Neural crest cell (in vitro differentiated cells): ENCODE measurements around the gene LRRC56. TPM values are rescaled to one million over a fixed set of nuclear protein-coding genes. Genes with fewer than 3 reads are reported as not detected.
A peak's percentile ranks its signal among the peaks of the same experiment; 100 is the strongest.

Experiments used
- DNase-seq: peaks from one replicate; pipeline ENCODE4 v3.0.0; 2021; ENCODE audit warnings: low read depth, mixed read lengths, low spot score
- H3K27ac Mint-ChIP-seq: one replicate; pipeline ENCODE4 v1.8.0; 2021; ENCODE audit warnings: mild to moderate bottlenecking, mixed read lengths; ENCODE audit not compliant: unreplicated experiment
- H3K27me3 Mint-ChIP-seq: 2 replicates; pipeline ENCODE4 v1.8.0; 2021; ENCODE audit warnings: low read depth, mild to moderate bottlenecking, mixed read lengths
- H3K36me3 Mint-ChIP-seq: 2 replicates; pipeline ENCODE4 v1.8.0; 2021; ENCODE audit warnings: low read depth, mild to moderate bottlenecking, mixed read lengths
- H3K4me1 Mint-ChIP-seq: 2 replicates; pipeline ENCODE4 v1.8.0; 2021; ENCODE audit warnings: mixed read lengths
- H3K4me3 Mint-ChIP-seq: one replicate; pipeline ENCODE4 v1.8.0; 2021; ENCODE audit warnings: mild to moderate bottlenecking, mixed read lengths
- H3K9me3 Mint-ChIP-seq: 2 replicates; pipeline ENCODE4 v1.8.0; 2021; ENCODE audit warnings: mixed read lengths
- total RNA-seq: library from RNA; stranded (reverse); gene quantifications from 2 replicates; pipeline ENCODE4 v1.2.1, GENCODE V29; 2021
- TF ChIP-seq, protein P1 (sequence below): fragments of 200-600 bp; sonication (generic); conservative IDR thresholded peaks from 2 replicates; pipeline ENCODE4 v1.5.0; 2021; ENCODE audit warnings: antibody characterized with exemption, mild to moderate bottlenecking

Gene LRRC56
- total RNA-seq, 1 donor from 2014 or later = 2.1 TPM

- Mint-ChIP-seq H3K4me3 (peak overlapping the region; percentile 59), H3K4me1 (peaks cover 4% of the 10 kb centered on the region), H3K36me3 (no peaks in the 10 kb centered on the region)
These were observed 499 bp downstream of the LRRC56 start for GRCh38 chr11:537622-538430.

DNA sequence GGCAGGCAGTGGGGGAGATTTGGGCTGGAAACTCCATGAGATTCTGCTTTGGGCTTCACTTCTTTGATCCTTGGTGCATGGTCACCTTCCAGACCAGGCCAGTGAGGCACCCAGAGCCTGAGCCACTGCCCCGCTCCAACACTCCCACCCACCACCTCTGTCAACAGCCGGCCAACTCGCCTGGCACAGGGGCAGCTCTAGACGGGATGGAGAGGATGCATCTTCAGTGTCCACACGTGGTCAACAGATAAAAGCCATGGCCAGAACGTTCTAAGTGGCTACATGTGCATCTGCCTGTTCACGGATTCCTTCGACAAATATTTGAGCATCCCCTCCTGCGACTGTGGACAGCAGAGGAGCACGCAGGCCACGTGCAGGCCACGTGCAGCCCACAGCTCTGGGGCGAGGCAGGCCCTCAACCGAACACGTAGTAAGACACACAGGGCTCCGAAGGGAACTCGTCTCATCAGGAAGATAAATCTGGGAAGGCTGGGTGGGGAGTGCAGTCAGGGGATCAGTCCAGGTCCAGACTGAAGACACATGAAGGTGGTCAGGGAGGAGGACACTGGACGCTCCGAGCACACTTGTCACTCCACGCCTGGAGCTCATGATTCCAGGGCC is 1.2 kb downstream of the LRRC56 start:
- no peak overlapping the region for H3K27ac Mint-ChIP-seq
- H3K36me3 Mint-ChIP-seq = no peaks in the 10 kb centered on the region
- H3K27me3 Mint-ChIP-seq = peaks cover 14% of the 10 kb centered on the region
- peak overlapping the region; percentile 59 for H3K4me3 Mint-ChIP-seq
- no peaks in the 10 kb centered on the region for H3K9me3 Mint-ChIP-seq
- H3K4me1 Mint-ChIP-seq = peaks cover 4% of the 10 kb centered on the region
- DNase-seq = no peak
- TF ChIP-seq, protein P1, sequence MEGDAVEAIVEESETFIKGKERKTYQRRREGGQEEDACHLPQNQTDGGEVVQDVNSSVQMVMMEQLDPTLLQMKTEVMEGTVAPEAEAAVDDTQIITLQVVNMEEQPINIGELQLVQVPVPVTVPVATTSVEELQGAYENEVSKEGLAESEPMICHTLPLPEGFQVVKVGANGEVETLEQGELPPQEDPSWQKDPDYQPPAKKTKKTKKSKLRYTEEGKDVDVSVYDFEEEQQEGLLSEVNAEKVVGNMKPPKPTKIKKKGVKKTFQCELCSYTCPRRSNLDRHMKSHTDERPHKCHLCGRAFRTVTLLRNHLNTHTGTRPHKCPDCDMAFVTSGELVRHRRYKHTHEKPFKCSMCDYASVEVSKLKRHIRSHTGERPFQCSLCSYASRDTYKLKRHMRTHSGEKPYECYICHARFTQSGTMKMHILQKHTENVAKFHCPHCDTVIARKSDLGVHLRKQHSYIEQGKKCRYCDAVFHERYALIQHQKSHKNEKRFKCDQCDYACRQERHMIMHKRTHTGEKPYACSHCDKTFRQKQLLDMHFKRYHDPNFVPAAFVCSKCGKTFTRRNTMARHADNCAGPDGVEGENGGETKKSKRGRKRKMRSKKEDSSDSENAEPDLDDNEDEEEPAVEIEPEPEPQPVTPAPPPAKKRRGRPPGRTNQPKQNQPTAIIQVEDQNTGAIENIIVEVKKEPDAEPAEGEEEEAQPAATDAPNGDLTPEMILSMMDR = no peak

More at GRCh38 chr11:537622-538430, 499 bp downstream of the LRRC56 start:
- DNase-seq = no peak
- Mint-ChIP-seq H3K9me3 (no peaks in the 10 kb centered on the region), H3K27ac (no peak overlapping the region), H3K27me3 (peaks cover 14% of the 10 kb centered on the region)
- TF ChIP-seq, protein P1 = no peak

GRCh38 chr11:539971-540481 is 2.7 kb downstream of the LRRC56 start:
- H3K4me1 Mint-ChIP-seq = peaks cover 4% of the 10 kb centered on the region
- H3K27me3 Mint-ChIP-seq = peaks cover 14% of the 10 kb centered on the region
- H3K9me3 Mint-ChIP-seq = no peaks in the 10 kb centered on the region
- no peaks in the 10 kb centered on the region for H3K36me3 Mint-ChIP-seq
- DNase-seq = no peak
- no peak overlapping the region for H3K27ac Mint-ChIP-seq
- TF ChIP-seq, protein P1 = no peak
- no peak overlapping the region for H3K4me3 Mint-ChIP-seq

DNA sequence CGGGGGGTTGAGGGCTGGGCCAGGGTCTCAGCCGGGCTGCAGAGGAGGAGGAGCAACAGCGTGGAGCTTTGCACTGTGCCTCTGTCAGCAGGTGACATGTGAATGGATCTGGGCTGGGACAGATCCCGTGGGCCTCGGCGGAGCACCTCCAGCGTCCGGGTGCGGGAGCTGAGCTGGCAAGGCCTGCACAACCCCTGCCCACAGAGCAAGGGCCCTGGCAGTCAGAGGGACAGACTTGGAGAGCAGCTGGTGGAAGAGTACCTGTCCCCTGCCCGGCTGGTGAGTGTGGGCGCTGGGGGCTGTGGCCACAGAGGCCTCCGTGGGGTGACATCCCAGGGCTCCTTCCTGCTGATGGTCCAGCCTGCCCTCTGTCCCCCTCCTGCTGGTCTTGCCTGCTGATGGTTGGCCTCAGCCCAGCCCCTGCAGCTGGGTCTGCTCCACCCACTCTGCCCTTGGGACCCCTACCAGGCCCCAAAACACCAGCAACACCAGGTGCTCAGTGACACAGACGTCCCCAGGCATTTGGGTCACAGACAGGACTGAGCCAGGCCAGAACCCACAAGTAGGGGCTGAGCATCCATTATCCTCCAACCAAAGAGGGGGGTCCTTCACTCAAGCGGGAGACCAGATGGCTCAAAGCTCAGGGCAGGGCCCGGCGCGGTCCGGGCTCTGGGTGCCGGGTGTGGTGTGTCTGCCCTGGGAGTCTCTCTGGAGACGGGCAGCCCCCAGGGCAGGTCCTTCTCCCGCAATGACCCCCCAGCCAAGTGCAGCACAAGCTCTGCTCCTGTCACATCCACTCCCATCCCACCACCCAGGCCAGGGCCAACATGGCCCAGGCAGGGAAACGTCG is 3.5 kb downstream of the LRRC56 start:
- no peak for DNase-seq
- TF ChIP-seq, protein P1 = no peak
- no peaks in the 10 kb centered on the region for H3K36me3 Mint-ChIP-seq
- H3K9me3 Mint-ChIP-seq = no peaks in the 10 kb centered on the region
- H3K4me3 Mint-ChIP-seq = no peak overlapping the region
- H3K4me1 Mint-ChIP-seq = peaks cover 4% of the 10 kb centered on the region
- H3K27me3 Mint-ChIP-seq = peaks cover 14% of the 10 kb centered on the region
- no peak overlapping the region for H3K27ac Mint-ChIP-seq

DNA sequence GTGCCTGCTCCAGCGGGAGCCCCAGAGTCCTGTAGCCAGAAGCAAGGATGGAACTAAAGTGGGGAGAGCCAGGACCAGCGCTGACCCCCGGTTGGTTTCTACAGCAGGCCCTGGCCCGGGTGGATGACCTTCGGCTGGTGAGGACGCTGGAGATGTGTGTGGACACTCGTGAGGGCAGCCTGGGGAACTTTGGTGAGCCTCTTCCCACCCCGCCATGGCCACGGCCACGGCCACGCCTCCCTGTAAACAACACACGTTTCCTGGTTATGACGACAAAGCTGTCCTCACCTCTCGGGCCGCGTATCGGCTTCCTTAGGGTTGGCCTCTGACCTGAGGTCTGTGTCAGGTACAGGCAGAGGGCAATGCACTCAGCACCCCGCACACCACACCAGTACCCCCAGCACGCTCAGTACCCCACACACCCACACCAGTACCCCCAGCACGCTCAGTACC is 4.1 kb downstream of the LRRC56 start:
- TF ChIP-seq, protein P1 = no peak
- Mint-ChIP-seq H3K9me3 (no peaks in the 10 kb centered on the region), H3K27ac (no peak overlapping the region), H3K4me3 (no peak overlapping the region), H3K36me3 (no peaks in the 10 kb centered on the region), H3K4me1 (no peaks in the 10 kb centered on the region), H3K27me3 (peaks cover 10% of the 10 kb centered on the region)
- no peak for DNase-seq
